Measurements from ENCODE around the gene MYL2. TPM values are rescaled to one million over a fixed set of nuclear protein-coding genes. Genes with fewer than 3 reads are reported as not detected.
"Not testable (repeated sequence)": the region's sequence is repeated elsewhere in the genome, so short reads cannot be mapped to it uniquely, and the experiment has no call there.

MYL2 gene
- total RNA-seq, 6 experiments from 2014 or later, result not detected

DNA sequence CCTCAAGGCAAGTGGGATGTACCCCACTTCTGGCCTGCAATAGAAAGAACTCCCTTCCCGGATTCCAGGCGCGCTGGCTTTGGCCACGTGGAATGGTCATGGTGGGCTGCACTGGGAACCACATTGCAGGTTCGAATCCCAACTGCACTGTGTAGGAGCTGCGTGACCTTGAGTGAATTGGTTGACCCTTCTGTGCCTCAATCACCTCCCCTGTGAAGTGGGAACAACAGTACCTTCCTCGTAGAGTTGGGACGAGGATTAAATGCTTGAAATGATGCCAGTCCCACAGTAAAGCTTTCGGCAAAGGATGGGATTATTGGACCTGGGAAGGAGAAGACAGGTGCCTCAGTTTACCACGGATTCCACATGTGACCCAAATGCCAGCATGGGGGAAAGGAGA, 36.8 kb upstream of the MYL2 start:
- H3K36me3 Mint-ChIP-seq (ENCODE audit: low read depth), result no peaks in the 10 kb centered on the region
- no peak for DNase-seq
- H3K9me3 Mint-ChIP-seq, result no peaks in the 10 kb centered on the region
- no peaks in the 10 kb centered on the region for H3K4me1 Mint-ChIP-seq (ENCODE audit: low read depth)
- H3K4me3 Mint-ChIP-seq, result no peak overlapping the region
- H3K27me3 Mint-ChIP-seq (ENCODE audit: insufficient read depth), result peaks cover 12% of the 10 kb centered on the region
- TF ChIP-seq CTCF (IDR thresholded peaks at IDR 0.05), result no peak
- H3K27ac Mint-ChIP-seq, result no peak overlapping the region

GRCh38 chr12:110950867-110951266, 30.5 kb upstream of the MYL2 start:
- DNase-seq; H3K27me3 Mint-ChIP-seq (ENCODE audit: insufficient read depth); H3K4me1 Mint-ChIP-seq (ENCODE audit: low read depth); H3K9me3 Mint-ChIP-seq; H3K27ac Mint-ChIP-seq; H3K4me3 Mint-ChIP-seq; H3K36me3 Mint-ChIP-seq (ENCODE audit: low read depth): not testable (repeated sequence)

GRCh38 chr12:110950466-110950865, 30.1 kb upstream of the MYL2 start:
- peaks cover 11% of the 10 kb centered on the region; the same call in 1 of the 2 replicates for H3K9me3 Mint-ChIP-seq
- not testable (repeated sequence) for DNase-seq; H3K4me3 Mint-ChIP-seq; H3K27ac Mint-ChIP-seq; H3K27me3 Mint-ChIP-seq (ENCODE audit: insufficient read depth); H3K4me1 Mint-ChIP-seq (ENCODE audit: low read depth); H3K36me3 Mint-ChIP-seq (ENCODE audit: low read depth)

DNA sequence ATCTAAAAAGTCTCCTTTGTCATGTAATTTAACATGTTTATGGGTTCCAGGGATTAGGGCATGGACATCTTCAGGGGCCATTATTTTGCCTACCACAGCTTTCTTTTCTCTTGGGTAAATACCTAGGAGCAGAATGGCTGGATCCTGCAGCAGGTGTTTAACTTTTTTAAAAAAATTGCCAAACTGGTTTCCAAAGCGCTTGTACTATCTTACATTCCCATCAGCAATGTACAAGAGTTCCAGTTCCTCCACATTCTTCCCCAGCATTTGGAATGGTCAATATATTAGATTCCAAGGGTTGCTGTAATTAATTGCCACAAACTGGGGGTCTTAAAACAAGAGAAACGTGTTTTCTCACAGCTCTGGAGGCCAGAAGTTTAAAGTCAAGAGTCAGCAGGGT, 27.7 kb upstream of the MYL2 start:
- Mint-ChIP-seq H3K36me3 (ENCODE audit: low read depth) (no peaks in the 10 kb centered on the region), H3K27ac (no peak overlapping the region), H3K9me3 (peaks cover 13% of the 10 kb centered on the region; the same call in 1 of the 2 replicates), H3K27me3 (ENCODE audit: insufficient read depth) (no peaks in the 10 kb centered on the region), H3K4me1 (ENCODE audit: low read depth) (no peaks in the 10 kb centered on the region), H3K4me3 (no peak overlapping the region)
- no peak for TF ChIP-seq CTCF (IDR thresholded peaks at IDR 0.05)
- no peak for DNase-seq

DNA sequence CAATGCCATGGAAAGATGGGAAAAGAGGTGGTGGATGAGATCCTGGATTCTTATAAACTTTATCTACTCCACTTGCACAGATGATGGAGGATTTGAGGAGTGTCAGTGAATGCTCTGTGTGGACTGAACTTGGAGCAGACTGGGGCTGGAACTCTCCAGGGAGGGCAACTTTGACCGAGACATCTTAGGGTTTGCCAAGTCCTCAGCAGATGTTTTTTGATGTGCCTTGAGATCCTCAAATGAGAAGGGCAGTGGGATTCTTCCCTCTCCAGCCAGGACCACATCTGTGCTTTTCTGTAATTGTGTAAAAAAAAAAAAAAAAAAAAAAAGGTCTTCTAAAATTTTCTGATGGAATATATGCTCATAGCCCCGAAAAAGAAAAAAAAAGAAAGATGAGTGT, 23.0 kb upstream of the MYL2 start:
- Mint-ChIP-seq H3K4me3 (no peak overlapping the region), H3K36me3 (ENCODE audit: low read depth) (no peaks in the 10 kb centered on the region), H3K9me3 (peaks cover 13% of the 10 kb centered on the region; the same call in 1 of the 2 replicates)

GRCh38 chr12:110941391-110941790, 21.0 kb upstream of the MYL2 start:
- Mint-ChIP-seq H3K4me3 (no peak overlapping the region), H3K9me3 (peaks cover 11% of the 10 kb centered on the region; the same call in 1 of the 2 replicates), H3K4me1 (ENCODE audit: low read depth) (no peaks in the 10 kb centered on the region), H3K36me3 (ENCODE audit: low read depth) (no peaks in the 10 kb centered on the region), H3K27ac (no peak overlapping the region), H3K27me3 (ENCODE audit: insufficient read depth) (peaks cover 6% of the 10 kb centered on the region)
- no peak for DNase-seq
- no peak for TF ChIP-seq CTCF (IDR thresholded peaks at IDR 0.05)

More for the DNA sequence above, 23.0 kb upstream of the MYL2 start:
- no peak overlapping the region for H3K27ac Mint-ChIP-seq
- no peaks in the 10 kb centered on the region for H3K4me1 Mint-ChIP-seq (ENCODE audit: low read depth)
- no peaks in the 10 kb centered on the region; the same call in 1 of the 2 replicates for H3K27me3 Mint-ChIP-seq (ENCODE audit: insufficient read depth)
- TF ChIP-seq CTCF (IDR thresholded peaks at IDR 0.05), result no peak
- no peak for DNase-seq

DNA sequence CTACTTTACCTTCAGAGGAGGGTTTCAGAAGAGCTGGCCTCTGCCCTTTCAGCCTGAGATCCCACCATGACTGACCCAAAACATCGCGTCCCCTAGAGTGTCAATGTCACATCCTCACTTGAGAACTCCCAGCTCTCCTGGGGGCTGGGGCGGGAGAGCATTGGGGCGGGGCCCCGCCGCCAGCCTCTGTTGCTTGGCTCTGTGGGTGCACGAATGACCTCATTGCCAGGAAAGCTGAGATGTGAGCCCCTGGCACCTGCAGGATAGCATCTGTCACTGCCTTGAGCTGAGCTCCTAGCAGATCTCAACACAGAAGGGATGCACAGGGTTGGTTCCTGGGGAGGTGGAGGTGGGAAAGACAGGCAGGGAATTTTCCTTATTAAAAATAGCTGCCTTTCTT, 20.6 kb upstream of the MYL2 start:
- H3K4me1 Mint-ChIP-seq (ENCODE audit: low read depth), result no peaks in the 10 kb centered on the region
- H3K4me3 Mint-ChIP-seq, result no peak overlapping the region
- H3K9me3 Mint-ChIP-seq, result peaks cover 6% of the 10 kb centered on the region; the same call in 1 of the 2 replicates
- H3K36me3 Mint-ChIP-seq (ENCODE audit: low read depth), result no peaks in the 10 kb centered on the region
- H3K27ac Mint-ChIP-seq, result no peak overlapping the region
- TF ChIP-seq CTCF (IDR thresholded peaks at IDR 0.05), result no peak
- DNase-seq, result no peak
- peaks cover 6% of the 10 kb centered on the region for H3K27me3 Mint-ChIP-seq (ENCODE audit: insufficient read depth)

Data from HFFc6 (cell line).